Smooth muscle cell (in vitro differentiated cells): ENCODE results near the gene TMEM205. TPM values are rescaled to one million over a fixed set of nuclear protein-coding genes. Genes with fewer than 3 reads are reported as not detected.

Experiments
- DNase-seq: peaks from one replicate; lab custom pipeline; 2025; ENCODE audit not compliant: unreplicated experiment; lab: John Stamatoyannopoulos, UW
- H2AFZ ChIP-seq: fragments of 200-600 bp; sonication (generic); 2 replicates; pipeline ENCODE4 v1.6.0; 2016; ENCODE audit warnings: antibody characterized with exemption, low read depth, mild to moderate bottlenecking
- H3F3A ChIP-seq: fragments of 200-600 bp; sonication (generic); 2 replicates; pipeline ENCODE4 v1.6.0; 2017; ENCODE audit warnings: antibody characterized with exemption, low read depth
- H3K27ac ChIP-seq: fragments of 200-600 bp; sonication (generic); 2 replicates; pipeline ENCODE4 v1.5.1; 2016; ENCODE audit warnings: low read depth, mild to moderate bottlenecking
- H3K27me3 ChIP-seq: fragments of 200-600 bp; sonication (generic); 2 replicates; pipeline ENCODE4 v1.6.1; 2016; ENCODE audit warnings: low read depth, mild to moderate bottlenecking
- H3K36me3 ChIP-seq: fragments of 200-600 bp; sonication (generic); 2 replicates; pipeline ENCODE4 v1.5.1; 2016; ENCODE audit warnings: low read depth
- H3K4me1 ChIP-seq: fragments of 200-600 bp; sonication (generic); 2 replicates; pipeline ENCODE4 v1.5.1; 2016; ENCODE audit warnings: low read depth
- H3K4me2 ChIP-seq: fragments of 200-600 bp; sonication (generic); 2 replicates; pipeline ENCODE4 v1.6.0; 2016; ENCODE audit warnings: mild to moderate bottlenecking
- H3K4me3 ChIP-seq: fragments of 200-600 bp; sonication (generic); 2 replicates; pipeline ENCODE4 v1.5.1; 2016; ENCODE audit warnings: mild to moderate bottlenecking
- H3K79me2 ChIP-seq: fragments of 200-600 bp; sonication (generic); 2 replicates; pipeline ENCODE4 v1.6.0; 2016; ENCODE audit warnings: low read depth, mild to moderate bottlenecking
- H3K9ac ChIP-seq: fragments of 200-600 bp; sonication (generic); 2 replicates; pipeline ENCODE4 v1.6.0; 2016; ENCODE audit warnings: low read depth
- H3K9me3 ChIP-seq: fragments of 200-600 bp; sonication (generic); replicated peaks from 2 replicates; pipeline ENCODE4 v1.5.1; 2016; ENCODE audit warnings: low read depth
- H4K20me1 ChIP-seq: fragments of 200-600 bp; sonication (generic); 2 replicates; pipeline ENCODE4 v1.6.0; 2016; ENCODE audit warnings: low read depth
- whole genome bisulfite sequencing: methylation state at CpG from one replicate; pipeline ENCODE4 v1.1.7; 2016; ENCODE audit warnings: low lambda C conversion rate; 5-methylcytosine and 5-hydroxymethylcytosine counted together
- polyA plus RNA-seq: library from polyadenylated mRNA; unstranded; fragments of >200 nt; fragmentation: Nextera tagmentation; extraction: Ambion mirVana; gene quantifications from 2 replicates; pipeline ENCODE4 v1.2.1, GENCODE V29; 2016
- total RNA-seq: library from RNA; depleted of rRNA; stranded (reverse); fragments of >200 nt; gene quantifications from 2 replicates; pipeline ENCODE4 v1.2.3, GENCODE V29; 2014
- TF ChIP-seq, protein P1 (sequence below): fragments of 200-600 bp; sonication (generic); IDR thresholded peaks from 2 replicates; pipeline ENCODE4 v1.5.1; 2017; ENCODE audit warnings: borderline replicate concordance, mild to moderate bottlenecking, antibody characterized with exemption; ENCODE audit not compliant: insufficient read depth, poor library complexity, severe bottlenecking

The TMEM205 gene
- total and polyA plus RNA-seq, 2 experiments from 2014 or later = 118 to 163 TPM

DNA sequence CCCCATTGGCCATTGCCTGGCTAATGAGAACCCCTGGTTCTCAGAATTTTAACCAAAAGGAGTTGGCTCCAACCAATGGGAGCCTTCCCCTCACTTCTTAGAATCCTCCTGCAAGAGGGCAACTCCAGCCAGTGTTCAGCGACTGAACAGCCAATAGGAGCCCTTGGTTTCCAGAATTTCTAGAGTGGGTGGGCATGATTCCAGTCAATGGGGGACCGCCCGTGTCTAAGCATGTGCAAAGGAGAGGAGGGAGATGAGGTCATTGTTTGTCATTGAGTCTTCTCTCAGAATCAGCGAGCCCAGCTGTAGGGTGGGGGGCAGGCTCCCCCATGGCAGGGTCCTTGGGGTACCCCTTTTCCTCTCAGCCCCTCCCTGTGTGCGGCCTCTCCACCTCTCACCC is 18.9 kb upstream of the TMEM205 start:
- H3K79me2 ChIP-seq = no peaks in the 10 kb centered on the region
- 87% methylated on average over 5 of the region's 5 CpGs for WGBS
- peaks cover 25% of the 10 kb centered on the region for H4K20me1 ChIP-seq
- H3K4me1 ChIP-seq = peaks cover 5% of the 10 kb centered on the region
- no peak for DNase-seq
- H3K4me3 ChIP-seq = no peak overlapping the region
- H3F3A ChIP-seq = no peaks in the 10 kb centered on the region
- no peak overlapping the region for H2AFZ ChIP-seq
- H3K4me2 ChIP-seq = no peak overlapping the region
- no peaks in the 10 kb centered on the region for H3K27me3 ChIP-seq
- no peak overlapping the region for H3K27ac ChIP-seq
- TF ChIP-seq, protein P1, sequence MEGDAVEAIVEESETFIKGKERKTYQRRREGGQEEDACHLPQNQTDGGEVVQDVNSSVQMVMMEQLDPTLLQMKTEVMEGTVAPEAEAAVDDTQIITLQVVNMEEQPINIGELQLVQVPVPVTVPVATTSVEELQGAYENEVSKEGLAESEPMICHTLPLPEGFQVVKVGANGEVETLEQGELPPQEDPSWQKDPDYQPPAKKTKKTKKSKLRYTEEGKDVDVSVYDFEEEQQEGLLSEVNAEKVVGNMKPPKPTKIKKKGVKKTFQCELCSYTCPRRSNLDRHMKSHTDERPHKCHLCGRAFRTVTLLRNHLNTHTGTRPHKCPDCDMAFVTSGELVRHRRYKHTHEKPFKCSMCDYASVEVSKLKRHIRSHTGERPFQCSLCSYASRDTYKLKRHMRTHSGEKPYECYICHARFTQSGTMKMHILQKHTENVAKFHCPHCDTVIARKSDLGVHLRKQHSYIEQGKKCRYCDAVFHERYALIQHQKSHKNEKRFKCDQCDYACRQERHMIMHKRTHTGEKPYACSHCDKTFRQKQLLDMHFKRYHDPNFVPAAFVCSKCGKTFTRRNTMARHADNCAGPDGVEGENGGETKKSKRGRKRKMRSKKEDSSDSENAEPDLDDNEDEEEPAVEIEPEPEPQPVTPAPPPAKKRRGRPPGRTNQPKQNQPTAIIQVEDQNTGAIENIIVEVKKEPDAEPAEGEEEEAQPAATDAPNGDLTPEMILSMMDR = no peak
- H3K36me3 ChIP-seq = no peaks in the 10 kb centered on the region
- H3K9me3 ChIP-seq = no peaks in the 10 kb centered on the region
- no peak overlapping the region for H3K9ac ChIP-seq

DNA sequence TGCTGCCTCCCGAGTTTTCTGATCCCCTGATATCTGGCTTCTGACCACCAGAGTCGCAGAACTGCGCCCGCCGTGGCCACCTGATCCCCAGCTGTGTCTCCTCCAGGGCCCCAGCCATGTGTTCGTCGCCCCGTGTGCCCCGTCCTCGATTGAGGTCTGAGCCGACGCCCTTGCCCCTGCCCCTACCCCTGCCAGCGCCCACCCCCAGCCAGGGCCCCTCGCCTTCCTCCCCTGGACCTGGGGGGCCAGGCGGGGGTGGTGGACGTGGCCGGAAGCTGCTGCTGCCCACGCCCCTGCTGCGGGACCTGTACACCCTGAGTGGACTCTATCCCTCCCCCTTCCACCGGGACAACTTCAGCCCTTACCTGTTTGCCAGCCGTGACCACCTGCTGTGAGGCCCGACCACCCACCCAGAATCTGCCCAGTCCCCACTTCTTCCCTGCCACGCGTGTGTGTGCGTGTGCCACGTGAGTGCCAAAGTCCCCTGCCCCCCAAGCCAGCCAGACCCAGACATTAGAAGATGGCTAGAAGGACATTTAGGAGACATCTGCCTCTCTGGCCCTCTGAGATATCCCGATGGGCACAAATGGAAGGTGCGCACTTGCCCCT is 18.3 kb upstream of the TMEM205 start:
- no peaks in the 10 kb centered on the region for H3K9me3 ChIP-seq
- H3K79me2 ChIP-seq = no peaks in the 10 kb centered on the region
- H4K20me1 ChIP-seq = peaks cover 29% of the 10 kb centered on the region
- no peak overlapping the region for H3K4me2 ChIP-seq
- 96% methylated on average over 19 of the region's 28 CpGs for WGBS
- H3K36me3 ChIP-seq = no peaks in the 10 kb centered on the region
- DNase-seq = no peak
- H3K4me1 ChIP-seq = peaks cover 5% of the 10 kb centered on the region
- no peak overlapping the region for H3K27ac ChIP-seq
- no peak overlapping the region for H3K9ac ChIP-seq
- H2AFZ ChIP-seq = no peak overlapping the region
- TF ChIP-seq, protein P1 = no peak
- no peaks in the 10 kb centered on the region for H3K27me3 ChIP-seq
- H3F3A ChIP-seq = no peaks in the 10 kb centered on the region
- no peak overlapping the region for H3K4me3 ChIP-seq

DNA sequence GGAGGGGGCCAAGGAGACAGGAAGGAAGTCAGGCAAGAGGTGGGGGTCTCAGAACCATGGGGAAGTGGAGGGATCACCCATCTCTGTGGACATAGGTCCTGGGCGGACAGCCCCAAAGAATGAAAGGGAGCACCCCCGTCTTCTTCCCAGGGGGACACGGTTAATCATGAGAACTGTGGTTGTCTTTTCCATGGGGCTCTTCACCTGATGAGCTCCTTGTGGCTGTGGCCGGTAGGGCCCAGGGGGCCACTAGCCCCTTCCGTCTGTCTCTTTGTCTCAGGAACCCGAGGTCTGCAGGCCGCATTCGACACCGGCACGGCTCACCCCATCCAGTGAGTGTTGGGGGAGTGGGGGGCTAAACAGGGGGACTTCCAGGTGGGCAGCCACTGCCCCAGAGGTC is 17.8 kb upstream of the TMEM205 start:
- H4K20me1 ChIP-seq = peaks cover 34% of the 10 kb centered on the region
- no peak overlapping the region for H3K9ac ChIP-seq
- no peaks in the 10 kb centered on the region for H3K36me3 ChIP-seq
- no peak overlapping the region for H3K4me3 ChIP-seq
- 93% methylated on average over 10 of the region's 10 CpGs for WGBS
- H3K27me3 ChIP-seq = no peaks in the 10 kb centered on the region
- H3F3A ChIP-seq = no peaks in the 10 kb centered on the region
- DNase-seq = no peak
- TF ChIP-seq, protein P1 = no peak
- H2AFZ ChIP-seq = no peak overlapping the region
- H3K4me2 ChIP-seq = no peak overlapping the region
- H3K79me2 ChIP-seq = no peaks in the 10 kb centered on the region
- no peak overlapping the region for H3K27ac ChIP-seq
- H3K4me1 ChIP-seq = peaks cover 5% of the 10 kb centered on the region
- H3K9me3 ChIP-seq = no peaks in the 10 kb centered on the region
